K562 (cell line): ENCODE measurements around the gene TRMU. TPM values are rescaled to one million over a fixed set of nuclear protein-coding genes. Genes with fewer than 3 reads are reported as not detected.
A peak's percentile ranks its signal among the peaks of the same experiment; 100 is the strongest.

Experiments used
- ATAC-seq: fragments of 200-7000 bp; cut with Tn5 transposase; 3 replicates; pipeline ENCODE4 v1.9.1; 2020; ENCODE audit warnings: moderate library complexity
- BruUV-seq: library from RNA; stranded (reverse); fragments of 400-500 nt; replicated peaks from 2 replicates; lab custom pipeline; 2021; lab: Mats Ljungman, UMichigan
- CTCF ChIA-PET: fragments of 300-600 bp; formaldehyde crosslinking; extraction: SDS; loops from one replicate; lab custom pipeline; 2021; ENCODE audit warnings: low intra/inter-chr PET ratio; lab: Yijun Ruan, JAX
- POLR2A ChIA-PET: fragments of 300-600, 350-650 bp; sonication (Branson Sonifier 250); formaldehyde crosslinking; extraction: SDS; loops from one replicate; lab custom pipeline; 2021; ENCODE audit warnings: antibody characterized with exemption, inconsistent platforms; lab: Yijun Ruan, JAX
- DNase-seq, 4 experiments: peaks; one replicate each; pipeline versions ENCODE4 v3.0.0 to v3.0.0-alpha.2; 2011 to 2018; ENCODE audit warnings: low spot score in 3 of 4, mixed read lengths in 3 of 4; ENCODE audit errors: extremely low read depth in 1 of 4
- FAIRE-seq: peaks from 2 replicates; lab custom pipeline; 2011; peaks lifted over from hg19 to GRCh38; lab: Jason Lieb, UNC
- H2AFZ ChIP-seq: 2 replicates; pipeline ENCODE4 v1.6.0; 2011; ENCODE audit warnings: low read depth, low read length, control low read depth, inconsistent platforms
- H3K27ac ChIP-seq: fragments of 200-600 bp; 3 replicates; pipeline ENCODE4 v1.8.0; 2011; ENCODE audit warnings: low read depth, mild to moderate bottlenecking, control low read depth, inconsistent platforms, low read length, moderate library complexity, mixed read lengths; ENCODE audit errors: extremely low read depth
- H3K27me3 ChIP-seq, 2 experiments: fragments of 300-600 bp in 1 of 2; 2 replicates in 1 of 2; 3 replicates in 1 of 2; pipeline versions ENCODE4 v1.6.0 to v1.8.0; 2011; ENCODE audit warnings: inconsistent platforms in 2 of 2, low read length in 2 of 2, mild to moderate bottlenecking in 1 of 2, mixed read lengths in 1 of 2, moderate library complexity in 1 of 2; ENCODE audit not compliant: control insufficient read depth in 2 of 2, insufficient read depth in 2 of 2
- H3K36me3 ChIP-seq: fragments of 300-600 bp; 3 replicates; pipeline ENCODE4 v1.8.0; 2011; ENCODE audit warnings: mild to moderate bottlenecking, low read length, inconsistent platforms; ENCODE audit not compliant: control insufficient read depth, insufficient read depth
- H3K4me1 ChIP-seq, 2 experiments: fragments of 200-600 bp in 1 of 2; replicated peaks in 1 of 2; 2 replicates in 1 of 2; 3 replicates in 1 of 2; pipeline versions ENCODE4 v1.5.1 to v1.8.0; 2011; ENCODE audit warnings: inconsistent platforms in 2 of 2, low read length in 2 of 2, mild to moderate bottlenecking in 1 of 2, mixed read lengths in 1 of 2, moderate library complexity in 1 of 2; ENCODE audit not compliant: control insufficient read depth in 2 of 2, insufficient read depth in 2 of 2
- H3K4me2 ChIP-seq: 2 replicates; pipeline ENCODE4 v1.6.1; 2011; ENCODE audit warnings: low read length, control low read depth, inconsistent platforms, mixed read lengths; ENCODE audit not compliant: insufficient read depth
- H3K4me3 ChIP-seq: fragments of 200-600 bp; sonication (generic), shearing (Covaris generic); 2 replicates; pipeline ENCODE4 v1.5.1; 2016; ENCODE audit warnings: control low read depth, inconsistent platforms
- H3K79me2 ChIP-seq: fragments of 200-600 bp; 3 replicates; pipeline ENCODE4 v1.8.0; 2011; ENCODE audit warnings: low read length, inconsistent platforms; ENCODE audit not compliant: control insufficient read depth, insufficient read depth
- H3K9ac ChIP-seq, 2 experiments: 2 replicates each; pipeline versions ENCODE4 v1.6.0 to v1.6.1; 2011; ENCODE audit warnings: low read depth in 2 of 2, low read length in 2 of 2, control low read depth in 1 of 2, inconsistent platforms in 1 of 2, mild to moderate bottlenecking in 1 of 2, mixed read lengths in 1 of 2; ENCODE audit not compliant: insufficient read depth in 1 of 2
- H3K9me1 ChIP-seq: one replicate; pipeline ENCODE4 v1.6.0; 2011; ENCODE audit warnings: inconsistent platforms, mild to moderate bottlenecking, low read length, moderate library complexity; ENCODE audit not compliant: control insufficient read depth, insufficient read depth
- H3K9me3 ChIP-seq: replicated peaks from 2 replicates; pipeline ENCODE4 v1.5.1; 2011; ENCODE audit warnings: low read depth, low read length, inconsistent platforms; ENCODE audit not compliant: control insufficient read depth, insufficient read depth
- H4K20me1 ChIP-seq: replicated peaks from 2 replicates; pipeline ENCODE4 v1.6.1; 2011; ENCODE audit warnings: low read length, inconsistent platforms, mixed read lengths; ENCODE audit not compliant: control insufficient read depth, insufficient read depth
- COPS2 ChIP-seq: fragments of 450-650 bp; conservative IDR thresholded peaks from 2 replicates; pipeline ENCODE4 v1.6.1; 2016; ENCODE audit warnings: mild to moderate bottlenecking, moderate library complexity
- CTCF ChIP-seq, 3 experiments: IDR thresholded peaks in 2 of 3; conservative IDR thresholded peaks in 1 of 3; 2 replicates each; pipeline ENCODE4 v1.5.1; 2011 to 2012; ENCODE audit warnings: low read length in 3 of 3, mild to moderate bottlenecking in 3 of 3, control low read depth in 2 of 3, improper control_type of control experiment in 1 of 3, inconsistent platforms in 1 of 3, low read depth in 1 of 3, mixed read lengths in 1 of 3, moderate library complexity in 1 of 3; ENCODE audit not compliant: insufficient read depth in 2 of 3
- RAD21 ChIP-seq, 2 experiments: fragments of 250-450 bp in 1 of 2; fragments of 450-650 bp in 1 of 2; sonication (Bioruptor Pico) in 1 of 2; formaldehyde crosslinking in 1 of 2; IDR thresholded peaks in 1 of 2; conservative IDR thresholded peaks in 1 of 2; 2 replicates each; pipeline versions ENCODE4 v1.4.0 to v1.8.0; 2020 to 2022; ENCODE audit warnings: mild to moderate bottlenecking in 2 of 2, moderate library complexity in 1 of 2
- RBBP5 ChIP-seq: fragments of 200-600 bp; sonication (generic); IDR thresholded peaks from 2 replicates; pipeline ENCODE4 v1.6.1; 2012; ENCODE audit warnings: borderline replicate concordance, mild to moderate bottlenecking, low read length, control low read depth, inconsistent platforms; ENCODE audit not compliant: insufficient read depth, poor library complexity, severe bottlenecking
- TRIM24 ChIP-seq, 2 experiments: fragments of 450-650 bp; IDR thresholded peaks; 2 replicates each; pipeline ENCODE4 v1.6.1; 2016
- ZMIZ1 ChIP-seq, 2 experiments: fragments of 150-350 bp in 1 of 2; IDR thresholded peaks; 2 replicates each; pipeline ENCODE4 v1.6.1; 2012 to 2016; ENCODE audit warnings: low read depth in 2 of 2, low read length in 2 of 2, mild to moderate bottlenecking in 1 of 2, moderate library complexity in 1 of 2
- WGBS: fragments of 100-300 bp; shearing (Covaris generic); methylation state at CpG from one replicate; pipeline ENCODE4 v1.1.6; 2016; ENCODE audit warnings: low coverage, mixed read lengths; ENCODE audit not compliant: insufficient coverage; ENCODE audit errors: missing lambda C conversion rate; 5-methylcytosine and 5-hydroxymethylcytosine counted together
- in situ Hi-C: fragments of 300-500 bp; cut with MboI; formaldehyde crosslinking; loops from 4 replicates; pipeline ENCODE4 v1.15.0; 2018; ENCODE audit warnings: inconsistent platforms, mixed read lengths
- intact Hi-C: fragments of 100-400 bp; cut with micrococcal nuclease; formaldehyde crosslinking; loops from 2 replicates; pipeline ENCODE4 v1.14.2; 2022
- polyA plus RNA-seq, 8 experiments: library from polyadenylated mRNA; depleted of rRNA in 4 of 8; stranded (reverse) in 5 of 8; unstranded in 3 of 8; fragments of >200 nt; fragmentation: Nextera tagmentation in 2 of 8; fragmentation: Illumina TruSeq in 1 of 8; extraction: Ambion mirVana in 2 of 8; extraction: Trizol in 1 of 8; gene quantifications; 2 replicates each; pipeline versions ENCODE4 v1.2.1 to v1.2.3, GENCODE V29; 2011 to 2014; ENCODE audit warnings: inconsistent platforms in 1 of 8, missing spikeins in 1 of 8
- total RNA-seq, 7 experiments: library from RNA; depleted of rRNA in 6 of 7; stranded (reverse); fragments of >200 nt in 6 of 7; fragmentation: Illumina TruSeq in 2 of 7; extraction: Trizol in 2 of 7; gene quantifications; 2 replicates each; pipeline versions ENCODE4 v1.2.1 to v1.2.3, GENCODE V29; 2011 to 2021; ENCODE audit warnings: low replicate concordance in 1 of 7

TRMU gene
- total and polyA plus RNA-seq, 9 of the 15 experiments (the other 6 are each of a cell fraction or from before 2014, with no cell fraction given) = 2.3 to 49.9 (median 35.3) TPM

DNA sequence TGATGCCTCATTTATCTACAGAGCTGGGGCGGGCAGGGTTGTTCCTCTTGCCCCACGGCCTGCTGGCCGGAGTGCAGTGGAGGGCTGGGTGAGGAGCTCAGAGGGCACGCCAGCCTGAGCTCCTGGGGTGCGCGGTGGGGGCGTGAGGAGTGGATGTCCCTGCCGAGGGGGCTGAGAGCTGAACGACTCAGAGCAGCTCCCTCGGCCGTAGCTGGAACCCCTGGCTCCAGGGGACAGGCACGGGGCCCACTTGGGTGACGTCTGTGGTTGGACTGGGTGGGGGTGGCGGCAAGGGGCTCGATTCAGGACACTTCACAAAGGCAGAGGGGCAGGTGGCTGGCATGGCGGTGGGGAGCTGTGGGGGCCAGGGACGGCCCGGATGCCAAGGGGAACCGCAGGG is 62.4 kb downstream of the TRMU start:
- no peak for TF ChIP-seq RBBP5
- Histone ChIP-seq H3K9ac (no peak overlapping the region), H2AFZ (no peak overlapping the region), H3K27ac (no peak overlapping the region), H3K4me1 (peaks cover 0 to 4% of the 10 kb centered on the region in 2 experiments; a peak in 1 of 5 replicates), H3K9me1 (no peaks in the 10 kb centered on the region), H3K36me3 (no peaks in the 10 kb centered on the region), H3K9me3 (no peaks in the 10 kb centered on the region), H3K79me2 (no peaks in the 10 kb centered on the region), H3K27me3 (peaks cover 12 to 61% of the 10 kb centered on the region in 2 experiments; a peak in 4 of 5 replicates), H4K20me1 (no peaks in the 10 kb centered on the region), H3K4me3 (no peak overlapping the region), H3K4me2 (no peak overlapping the region)
- intact Hi-C loops = no loop called here
- in situ Hi-C loops = no loop called here
- CTCF ChIA-PET = no interaction called here
- POLR2A ChIA-PET = interaction anchor here (0.7 kb wide), 1 partner anchor 130 kb away, joined by 3 read pairs; no protein-coding TSS in a partner anchor
- BruUV-seq = no TSS peak
- WGBS = 0% methylated on average over 7 of the region's 19 CpGs
- DNase-seq = no peak
- no peak for FAIRE-seq
- ATAC-seq = no peak

DNA sequence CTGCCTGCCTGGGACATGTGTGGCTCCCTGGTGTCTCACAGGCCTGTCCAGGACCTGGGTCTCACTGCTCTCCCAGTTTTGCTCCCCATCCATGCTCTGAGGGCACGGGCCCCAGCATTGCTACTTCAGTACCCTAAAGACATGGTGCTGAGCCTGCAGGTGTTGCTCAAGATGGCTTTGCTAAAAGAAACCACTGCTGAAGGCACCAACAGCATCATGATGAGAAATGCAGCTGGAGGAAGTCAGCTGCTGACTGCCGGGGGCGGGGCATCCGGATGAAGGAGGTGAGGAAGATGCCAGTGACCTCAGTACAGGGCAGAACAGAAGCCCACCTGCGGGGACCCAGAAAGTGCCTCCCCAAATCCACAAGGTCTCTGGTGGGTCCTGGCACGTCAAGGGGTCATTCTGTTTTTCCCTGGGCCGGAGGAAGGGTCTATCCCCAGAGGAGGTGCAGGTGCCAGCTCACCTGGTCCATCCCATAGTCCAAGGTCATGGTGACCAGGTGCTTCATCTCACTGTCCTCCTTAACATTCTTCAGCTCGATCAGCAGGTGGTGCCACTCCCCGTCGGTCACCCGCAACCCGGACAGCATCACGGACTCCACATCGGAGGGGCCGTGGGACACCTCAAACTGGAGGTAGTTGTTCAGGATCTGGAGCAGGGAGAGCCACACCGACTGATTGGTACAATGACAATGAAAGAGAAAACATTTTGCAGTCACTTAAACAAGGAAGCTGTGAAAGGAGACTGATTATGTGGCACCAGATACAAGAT is 63.9 kb downstream of the TRMU start:
- Histone ChIP-seq H3K9me3 (no peaks in the 10 kb centered on the region), H3K9ac (no peak overlapping the region), H3K9me1 (no peaks in the 10 kb centered on the region), H4K20me1 (no peaks in the 10 kb centered on the region), H2AFZ (no peak overlapping the region), H3K79me2 (no peaks in the 10 kb centered on the region), H3K4me1 (peaks cover 0 to 4% of the 10 kb centered on the region in 2 experiments; a peak in 1 of 5 replicates), H3K4me3 (no peak overlapping the region), H3K4me2 (no peak overlapping the region), H3K27me3 (peaks cover 7 to 49% of the 10 kb centered on the region in 2 experiments; a peak in 4 of 5 replicates), H3K36me3 (no peaks in the 10 kb centered on the region), H3K27ac (no peak overlapping the region)
- no peak for DNase-seq
- in situ Hi-C loops (no loop called here), intact Hi-C loops (no loop called here)
- no peak for FAIRE-seq
- ATAC-seq = no peak
- BruUV-seq = no TSS peak
- CTCF ChIA-PET = no interaction called here
- POLR2A ChIA-PET = interaction anchor here (0.7 kb wide), 1 partner anchor 342 kb away, joined by 3 read pairs; no protein-coding TSS in a partner anchor
- WGBS = 4% methylated on average over 16 of the region's 16 CpGs
- TF ChIP-seq CTCF (IDR thresholded peaks at IDR 0.05 in 2 of 3, conservative IDR thresholded peaks at IDR 0.05 in 1 of 3; ENCODE audit: insufficient read depth in 2 of 3, low read depth in 1 of 3, low read length in 3 of 3) = no peak
- TF ChIP-seq ZMIZ1 (IDR thresholded peaks at IDR 0.05; ENCODE audit: low read depth in 2 of 2, low read length in 2 of 2) = no peak
- TF ChIP-seq RAD21 (CRISPR knock-in tag; conservative IDR thresholded peaks at IDR 0.05 in 1 of 2, IDR thresholded peaks at IDR 0.05 in 1 of 2) = peak in 1 of 2 experiments; percentile 26; a peak in 1 of 4 replicates
- TF ChIP-seq COPS2 = no peak
- TF ChIP-seq TRIM24 (IDR thresholded peaks at IDR 0.05) = no peak
